ENCODE results near the gene PHYKPL.
"Not testable (repeated sequence)": the region's sequence is repeated elsewhere in the genome, so short reads cannot be mapped to it uniquely, and the experiment has no call there.

Gene PHYKPL

GRCh38 chr5:178265746-178266145, 33.1 kb upstream of the PHYKPL start:
- no peak for DNase-seq (ENCODE audit: low read depth, low spot score)

GRCh38 chr5:178264044-178264443, 31.4 kb upstream of the PHYKPL start:
- DNase-seq (ENCODE audit: low read depth, low spot score) = no peak

- DNase-seq (ENCODE audit: low read depth, low spot score) = no peak
Observed at GRCh38 chr5:178261666-178262600, 29.3 kb upstream of the PHYKPL start.

- no peak for DNase-seq (ENCODE audit: low read depth, low spot score)
Observed at GRCh38 chr5:178259623-178260536, 27.3 kb upstream of the PHYKPL start.

GRCh38 chr5:178257650-178258049, 25.0 kb upstream of the PHYKPL start:
- no peak for DNase-seq (ENCODE audit: low read depth, low spot score)

GRCh38 chr5:178256746-178257145, 24.1 kb upstream of the PHYKPL start:
- no peak for DNase-seq (ENCODE audit: low read depth, low spot score)

GRCh38 chr5:178253632-178254031, 21.0 kb upstream of the PHYKPL start:
- DNase-seq (ENCODE audit: low read depth, low spot score) = not testable (repeated sequence)

GRCh38 chr5:178252258-178252657, 19.7 kb upstream of the PHYKPL start:
- no peak for DNase-seq (ENCODE audit: low read depth, low spot score)

- no peak for DNase-seq (ENCODE audit: low read depth, low spot score)
Observed at GRCh38 chr5:178250263-178250662, 17.7 kb upstream of the PHYKPL start.

- DNase-seq (ENCODE audit: low read depth, low spot score) = no peak
Observed at GRCh38 chr5:178249191-178249989, 16.8 kb upstream of the PHYKPL start.

- DNase-seq (ENCODE audit: low read depth, low spot score) = no peak
Observed at GRCh38 chr5:178248750-178249149, 16.1 kb upstream of the PHYKPL start.

GRCh38 chr5:178247481-178248456, 15.2 kb upstream of the PHYKPL start:
- no peak for DNase-seq (ENCODE audit: low read depth, low spot score)

- DNase-seq (ENCODE audit: low read depth, low spot score) = no peak
Observed at GRCh38 chr5:178246624-178247279, 14.2 kb upstream of the PHYKPL start.

- no peak for DNase-seq (ENCODE audit: low read depth, low spot score)
Observed at GRCh38 chr5:178245389-178245788, 12.8 kb upstream of the PHYKPL start.

- DNase-seq (ENCODE audit: low read depth, low spot score) = no peak
Observed at GRCh38 chr5:178244576-178244975, 12.0 kb upstream of the PHYKPL start.

GRCh38 chr5:178242416-178242815, 9.8 kb upstream of the PHYKPL start:
- DNase-seq (ENCODE audit: low read depth, low spot score) = no peak

GRCh38 chr5:178241688-178242231, 9.2 kb upstream of the PHYKPL start:
- DNase-seq (ENCODE audit: low read depth, low spot score) = no peak

GRCh38 chr5:178241231-178241663, 8.6 kb upstream of the PHYKPL start:
- no peak for DNase-seq (ENCODE audit: low read depth, low spot score)

- DNase-seq (ENCODE audit: low read depth, low spot score) = no peak
Observed at GRCh38 chr5:178240766-178241165, 8.2 kb upstream of the PHYKPL start.

All from brain pericyte (primary cell).